Upper lobe of left lung (tissue), 6 donors: ENCODE measurements around the gene PIM1. TPM values are rescaled to one million over a fixed set of nuclear protein-coding genes. Genes with fewer than 3 reads are reported as not detected.

Experiments used
- ATAC-seq, 2 donors: fragments of 200-7000 bp; cut with Tn5 transposase; one replicate each; pipeline ENCODE4 v1.9.1; 2022; ENCODE audit warnings: mild to moderate bottlenecking in 2 of 2, moderate library complexity in 2 of 2; ENCODE audit not compliant: low FRiP score in 2 of 2
- DNase-seq, 2 donors: peaks; one replicate each; pipeline ENCODE4 v3.0.0-alpha.2; 2019 to 2020
- H3K27ac ChIP-seq, 4 donors: fragments of 200-600 bp; sonication (generic); one replicate each; pipeline ENCODE4 v1.5.1; 2016 to 2019
- H3K27me3 ChIP-seq, 4 donors: fragments of 200-600 bp; sonication (generic); one replicate each; pipeline ENCODE4 v1.5.1; 2017 to 2019
- H3K36me3 ChIP-seq, 4 donors: fragments of 200-600 bp; sonication (generic); one replicate each; pipeline ENCODE4 v1.5.1; 2016 to 2019
- H3K4me1 ChIP-seq, 4 donors: fragments of 200-600 bp; sonication (generic); one replicate each; pipeline ENCODE4 v1.5.1; 2018 to 2019
- H3K4me3 ChIP-seq, 4 donors: fragments of 200-600 bp; sonication (generic); one replicate each; pipeline ENCODE4 v1.5.1; 2017 to 2019; ENCODE audit warnings: mild to moderate bottlenecking in 2 of 4, moderate library complexity in 1 of 4
- H3K9me3 ChIP-seq, 4 donors: fragments of 200-600 bp; sonication (generic); one replicate each; pipeline ENCODE4 v1.5.1; 2018 to 2019
- EP300 ChIP-seq, 4 donors: sonication (generic); formaldehyde crosslinking; IDR thresholded peaks; one replicate each; pipeline ENCODE4 v1.5.1; 2017; ENCODE audit warnings: antibody characterized with exemption in 4 of 4, control low read depth in 2 of 4
- POLR2A ChIP-seq, 4 donors: fragments of 450-650 bp; IDR thresholded peaks; one replicate each; pipeline ENCODE4 v1.5.1; 2016 to 2017; ENCODE audit warnings: antibody characterized with exemption in 4 of 4, mild to moderate bottlenecking in 2 of 4
- POLR2AphosphoS5 ChIP-seq, 2 donors: sonication (generic); formaldehyde crosslinking; IDR thresholded peaks; one replicate each; pipeline ENCODE4 v1.5.1; 2017; ENCODE audit warnings: antibody characterized with exemption in 2 of 2
- WGBS, 2 donors: methylation state at CpG; one replicate each; pipeline ENCODE4 v1.1.5; 2017 to 2018; 5-methylcytosine and 5-hydroxymethylcytosine counted together
- total RNA-seq, 6 donors: library from RNA; depleted of rRNA in 4 of 6; stranded (reverse); fragments of >200 nt in 4 of 6; gene quantifications; one replicate each; pipeline versions ENCODE4 v1.1.0 to v1.2.1, GENCODE V29; 2016 to 2021
- TF ChIP-seq, protein P1 (sequence below), 6 experiments: fragments of 450-650 bp in 4 of 6; fragments of 200-600 bp in 2 of 6; sonication (generic) in 2 of 6; IDR thresholded peaks; one replicate each; pipeline ENCODE4 v1.5.1; 2016 to 2019; ENCODE audit warnings: antibody characterized with exemption in 6 of 6
- donor health status: DM: no; HTN: no; CAD: no; lungs with moderate emphysema.
- donor health status: DM: no; HTN: yes; CAD: no; lungs with severe emphysema.

The PIM1 gene
- total RNA-seq, 6 donors from 2014 or later = 26.9 to 80.9 (median 36.0) TPM

- peaks cover 4 to 15% (median 8%) of the 10 kb centered on the region in 4 donors for H3K4me1 ChIP-seq
- TF ChIP-seq POLR2AphosphoS5 (IDR thresholded peaks at IDR 0.05) = no peak
- TF ChIP-seq EP300 (IDR thresholded peaks at IDR 0.05) = no peak
- TF ChIP-seq, protein P1, sequence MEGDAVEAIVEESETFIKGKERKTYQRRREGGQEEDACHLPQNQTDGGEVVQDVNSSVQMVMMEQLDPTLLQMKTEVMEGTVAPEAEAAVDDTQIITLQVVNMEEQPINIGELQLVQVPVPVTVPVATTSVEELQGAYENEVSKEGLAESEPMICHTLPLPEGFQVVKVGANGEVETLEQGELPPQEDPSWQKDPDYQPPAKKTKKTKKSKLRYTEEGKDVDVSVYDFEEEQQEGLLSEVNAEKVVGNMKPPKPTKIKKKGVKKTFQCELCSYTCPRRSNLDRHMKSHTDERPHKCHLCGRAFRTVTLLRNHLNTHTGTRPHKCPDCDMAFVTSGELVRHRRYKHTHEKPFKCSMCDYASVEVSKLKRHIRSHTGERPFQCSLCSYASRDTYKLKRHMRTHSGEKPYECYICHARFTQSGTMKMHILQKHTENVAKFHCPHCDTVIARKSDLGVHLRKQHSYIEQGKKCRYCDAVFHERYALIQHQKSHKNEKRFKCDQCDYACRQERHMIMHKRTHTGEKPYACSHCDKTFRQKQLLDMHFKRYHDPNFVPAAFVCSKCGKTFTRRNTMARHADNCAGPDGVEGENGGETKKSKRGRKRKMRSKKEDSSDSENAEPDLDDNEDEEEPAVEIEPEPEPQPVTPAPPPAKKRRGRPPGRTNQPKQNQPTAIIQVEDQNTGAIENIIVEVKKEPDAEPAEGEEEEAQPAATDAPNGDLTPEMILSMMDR (IDR thresholded peaks at IDR 0.05) = no peak
- no peak for TF ChIP-seq POLR2A (IDR thresholded peaks at IDR 0.05)
These were observed 38.8 kb downstream of the PIM1 start for GRCh38 chr6:37208793-37209192.

DNA sequence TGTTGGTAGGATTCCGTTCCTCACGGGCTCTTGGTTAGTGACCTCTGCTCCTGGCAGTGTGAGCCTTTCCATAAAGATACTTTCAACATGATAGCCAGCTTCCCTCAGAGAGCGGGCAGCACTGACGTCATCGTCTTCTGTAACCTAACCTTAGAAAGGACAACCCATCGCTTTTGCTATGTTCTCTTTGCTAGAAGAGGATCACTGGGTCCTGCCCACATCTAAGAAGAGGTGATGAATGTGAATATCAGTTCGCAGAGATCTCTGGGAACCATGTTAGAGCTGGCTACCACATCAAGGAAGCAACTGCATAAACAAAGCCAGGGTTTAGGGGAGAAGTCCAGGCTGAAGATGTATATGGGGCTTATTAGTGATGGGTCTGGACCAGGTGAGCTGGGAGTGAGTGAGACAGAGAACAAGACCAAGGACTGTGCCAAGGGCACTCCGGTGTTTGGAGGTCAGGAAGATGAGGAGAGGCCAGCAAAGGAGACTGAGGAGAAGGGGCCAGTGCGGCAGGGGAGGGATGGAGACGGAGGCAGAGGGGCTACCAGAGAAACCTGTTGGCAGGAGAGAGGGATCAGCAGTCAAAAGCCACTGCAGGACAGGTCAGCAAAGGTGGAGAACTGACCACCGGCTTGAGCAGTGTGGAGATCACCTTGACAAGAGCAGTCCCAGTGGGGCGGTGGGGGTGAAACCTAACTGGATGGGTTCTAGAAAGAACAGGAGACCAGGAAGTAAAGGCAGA lies 39.7 kb downstream of the PIM1 start:
- TF ChIP-seq, protein P1 (IDR thresholded peaks at IDR 0.05) = no peak
- TF ChIP-seq POLR2AphosphoS5 (IDR thresholded peaks at IDR 0.05) (no peak), EP300 (IDR thresholded peaks at IDR 0.05) (no peak), POLR2A (IDR thresholded peaks at IDR 0.05) (no peak)
- ATAC-seq (no peak), DNase-seq (no peak)
- no peak overlapping the region for H3K4me3 ChIP-seq
- H3K36me3 ChIP-seq = no peaks in the 10 kb centered on the region
- no peaks in the 10 kb centered on the region for H3K9me3 ChIP-seq
- peaks cover 4 to 15% (median 8%) of the 10 kb centered on the region in 4 donors for H3K4me1 ChIP-seq
- WGBS, 2 donors = 79 to 85% methylated on average over 12 of the region's 12 CpGs
- no peaks in the 10 kb centered on the region for H3K27me3 ChIP-seq
- no peak overlapping the region for H3K27ac ChIP-seq

More at GRCh38 chr6:37208793-37209192, 38.8 kb downstream of the PIM1 start:
- no peak overlapping the region for H3K27ac ChIP-seq
- H3K27me3 ChIP-seq = no peaks in the 10 kb centered on the region
- no peak overlapping the region for H3K4me3 ChIP-seq
- DNase-seq (no peak), ATAC-seq (no peak)
- 93 to 95% methylated on average over 7 of the region's 7 CpGs for WGBS, 2 donors
- no peaks in the 10 kb centered on the region for H3K36me3 ChIP-seq
- no peaks in the 10 kb centered on the region for H3K9me3 ChIP-seq

DNA sequence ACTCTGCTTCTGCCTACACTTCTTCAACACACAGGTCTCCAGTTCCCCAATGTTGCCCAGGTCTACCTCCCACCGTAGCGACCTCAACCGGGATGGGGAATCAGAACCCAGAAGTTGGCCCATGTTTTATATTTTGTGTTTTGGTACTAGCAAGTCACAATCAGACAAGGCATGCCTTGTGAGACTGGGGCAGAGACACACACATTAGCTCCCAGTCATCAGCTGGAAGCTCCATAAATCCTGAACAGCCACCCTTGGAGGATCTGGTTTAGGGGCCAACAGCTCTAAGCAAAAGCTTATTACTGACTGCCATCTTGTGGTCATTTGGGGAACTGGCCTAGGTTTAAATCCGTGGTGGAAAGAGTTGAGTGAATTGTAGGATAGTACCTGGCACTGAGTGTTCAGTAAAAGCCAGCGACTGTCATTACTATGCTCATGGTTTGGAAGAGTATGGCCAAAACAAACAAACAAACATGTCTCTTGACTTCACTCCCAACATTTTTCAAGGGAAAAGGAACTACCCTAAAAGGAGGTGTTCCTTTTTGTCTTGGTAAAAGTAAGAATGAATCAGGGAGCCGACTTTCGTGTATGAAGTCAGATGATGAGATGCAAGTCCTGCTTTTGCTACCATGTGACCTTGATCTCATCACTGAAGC lies 40.5 kb downstream of the PIM1 start:
- H3K4me3 ChIP-seq = no peak overlapping the region
- peak in 1 of 2 donors; percentile 64 for DNase-seq

DNA sequence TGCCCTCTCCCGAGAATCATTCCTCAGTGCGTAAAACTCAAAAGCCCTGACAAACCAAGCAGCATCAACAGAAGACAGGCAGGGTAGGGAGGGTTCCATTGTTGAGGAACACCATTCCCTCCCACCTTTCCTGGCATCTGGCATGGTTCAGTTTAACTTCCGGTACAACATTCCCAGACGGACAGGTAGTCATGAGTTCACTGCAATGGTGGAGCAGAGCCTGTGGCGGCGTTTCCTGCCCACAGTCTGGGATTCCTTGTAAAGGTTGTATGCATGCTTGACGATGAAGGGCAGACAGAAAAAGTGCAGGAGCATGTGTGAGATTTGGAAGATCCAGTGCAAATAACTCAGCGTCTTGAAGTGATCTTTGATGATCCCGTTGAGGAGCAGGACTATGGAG lies 42.3 kb downstream of the PIM1 start:
- no peaks in the 10 kb centered on the region for H3K27me3 ChIP-seq
- DNase-seq = no peak
- H3K27ac ChIP-seq = no peak overlapping the region
- peaks cover 0 to 15% (median 6%) of the 10 kb centered on the region in 4 donors for H3K4me1 ChIP-seq
- TF ChIP-seq POLR2A (IDR thresholded peaks at IDR 0.05) (no peak), EP300 (IDR thresholded peaks at IDR 0.05) (no peak)
- H3K9me3 ChIP-seq = no peaks in the 10 kb centered on the region
- no peaks in the 10 kb centered on the region for H3K36me3 ChIP-seq
- 88 to 90% methylated on average over 9 of the region's 9 CpGs for WGBS, 2 donors
- ATAC-seq = no peak
- H3K4me3 ChIP-seq = no peak overlapping the region

More for the DNA sequence above, 40.5 kb downstream of the PIM1 start:
- no peak for TF ChIP-seq POLR2AphosphoS5 (IDR thresholded peaks at IDR 0.05)
- TF ChIP-seq, protein P1 (IDR thresholded peaks at IDR 0.05) = peak; percentile 91 to 96 (median 95)
- WGBS, 2 donors = 63 to 65% methylated on average over 7 of the region's 7 CpGs
- H3K27ac ChIP-seq = no peak overlapping the region
- ATAC-seq = peak; percentile 78 to 89
- H3K36me3 ChIP-seq = no peaks in the 10 kb centered on the region
- peaks cover 2 to 15% (median 8%) of the 10 kb centered on the region in 4 donors for H3K4me1 ChIP-seq
- H3K9me3 ChIP-seq = no peaks in the 10 kb centered on the region
- no peaks in the 10 kb centered on the region for H3K27me3 ChIP-seq

GRCh38 chr6:37218061-37218460 lies 48.1 kb downstream of the PIM1 start:
- H3K9me3 ChIP-seq = no peaks in the 10 kb centered on the region
- H3K36me3 ChIP-seq = no peaks in the 10 kb centered on the region
- no peak overlapping the region for H3K27ac ChIP-seq
- H3K27me3 ChIP-seq = no peaks in the 10 kb centered on the region
- peaks cover 7 to 15% (median 8%) of the 10 kb centered on the region in 4 donors for H3K4me1 ChIP-seq
- no peak overlapping the region for H3K4me3 ChIP-seq
- WGBS, 2 donors = 67 to 86% methylated on average over 6 of the region's 6 CpGs
- DNase-seq = peak in 1 of 2 donors; percentile 60
- no peak for TF ChIP-seq POLR2AphosphoS5 (IDR thresholded peaks at IDR 0.05)
- TF ChIP-seq EP300 (IDR thresholded peaks at IDR 0.05) = no peak
- no peak for TF ChIP-seq POLR2A (IDR thresholded peaks at IDR 0.05)
- TF ChIP-seq, protein P1 (IDR thresholded peaks at IDR 0.05) = no peak
- ATAC-seq = no peak
